ENCODE measurements around the gene CFAP20DC. TPM values are rescaled to one million over a fixed set of nuclear protein-coding genes. Genes with fewer than 3 reads are reported as not detected.

Gene CFAP20DC
- total and polyA plus RNA-seq, 2 of the 4 experiments (the other 2 are of a cell fraction): 1.2 to 1.6 TPM

DNA sequence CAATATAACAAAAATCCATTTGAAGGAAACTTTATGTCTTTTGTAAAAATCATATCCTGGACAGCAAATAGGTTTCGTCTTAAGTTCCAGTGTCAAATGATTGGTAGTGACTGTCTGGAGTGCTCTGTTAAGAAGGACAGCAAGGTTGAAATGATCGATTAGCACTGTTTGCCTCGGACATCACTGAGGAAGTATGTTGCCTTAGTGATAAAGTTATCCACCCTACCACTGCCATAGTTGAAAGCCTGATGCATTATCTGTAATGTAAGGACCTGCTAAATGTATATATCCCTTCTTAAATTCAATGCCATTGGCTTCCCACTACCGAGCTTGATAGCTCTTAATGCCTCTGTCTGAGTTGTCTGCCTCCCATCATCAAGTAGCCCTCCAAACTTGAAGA lies 70.0 kb downstream of the CFAP20DC start:
- H3K27ac ChIP-seq (ENCODE audit: insufficient read depth, low read length): no peak overlapping the region
- H2AFZ ChIP-seq (replicated peaks; ENCODE audit: low read length, poor library complexity): no peak overlapping the region
- ChIA-PET CTCF (no interaction called here), POLR2A (ENCODE audit: unreplicated experiment) (no interaction called here)
- no peak overlapping the region for H2BK20ac ChIP-seq (ENCODE audit: low read depth, low read length)
- no peak overlapping the region for H3K4me2 ChIP-seq (ENCODE audit: low read depth, low read length)
- no peaks in the 10 kb centered on the region for H3K36me3 ChIP-seq (ENCODE audit: control insufficient read depth, insufficient read depth, low read length)
- H2AK9ac ChIP-seq (replicated peaks; ENCODE audit: low read depth, low read length, poor library complexity): no peak overlapping the region
- no peak overlapping the region for H3K56ac ChIP-seq (ENCODE audit: extremely low read depth, insufficient read depth, low read length)
- peaks cover 2% of the 10 kb centered on the region; the same call in 1 of the 2 replicates for H3K9me1 ChIP-seq (ENCODE audit: insufficient read depth, low read length)
- dilution Hi-C loops (cut with HindIII; ENCODE audit: low sequenced_read_pairs, unreplicated experiment): no loop called here
- H3K9ac ChIP-seq (ENCODE audit: low read depth, low read length): no peak overlapping the region
- H2BK120ac ChIP-seq (ENCODE audit: low read depth, low read length): no peak overlapping the region
- no peak overlapping the region for H4K91ac ChIP-seq (ENCODE audit: insufficient read depth, low read depth, low read length)
- no peak overlapping the region for H3K14ac ChIP-seq (replicated peaks; ENCODE audit: low read depth, low read length)
- H2BK5ac ChIP-seq (ENCODE audit: low read depth, low read length, poor library complexity, severe bottlenecking): no peak overlapping the region
- peak overlapping the region; percentile 39; the same call in 1 of the 2 replicates for H2AK5ac ChIP-seq (ENCODE audit: low read depth, low read length)
- H4K8ac ChIP-seq (ENCODE audit: low read depth in 2 of 2, low read length in 2 of 2): no peak overlapping the region
- no peaks in the 10 kb centered on the region for H3K79me1 ChIP-seq (ENCODE audit: low read depth in 1 of 2, low read length in 2 of 2)
- no peak for DNase-seq
- no peak overlapping the region for H2BK15ac ChIP-seq (ENCODE audit: low read depth, low read length)
- intact Hi-C loops (cut with micrococcal nuclease): loop anchor here (10.0 kb wide), 1 partner anchor 415 kb away; no protein-coding TSS in a partner anchor
- TF ChIP-seq MXI1 (IDR thresholded peaks at IDR 0.05; ENCODE audit: borderline replicate concordance, low read depth, low read length): no peak
- TF ChIP-seq, protein P1, sequence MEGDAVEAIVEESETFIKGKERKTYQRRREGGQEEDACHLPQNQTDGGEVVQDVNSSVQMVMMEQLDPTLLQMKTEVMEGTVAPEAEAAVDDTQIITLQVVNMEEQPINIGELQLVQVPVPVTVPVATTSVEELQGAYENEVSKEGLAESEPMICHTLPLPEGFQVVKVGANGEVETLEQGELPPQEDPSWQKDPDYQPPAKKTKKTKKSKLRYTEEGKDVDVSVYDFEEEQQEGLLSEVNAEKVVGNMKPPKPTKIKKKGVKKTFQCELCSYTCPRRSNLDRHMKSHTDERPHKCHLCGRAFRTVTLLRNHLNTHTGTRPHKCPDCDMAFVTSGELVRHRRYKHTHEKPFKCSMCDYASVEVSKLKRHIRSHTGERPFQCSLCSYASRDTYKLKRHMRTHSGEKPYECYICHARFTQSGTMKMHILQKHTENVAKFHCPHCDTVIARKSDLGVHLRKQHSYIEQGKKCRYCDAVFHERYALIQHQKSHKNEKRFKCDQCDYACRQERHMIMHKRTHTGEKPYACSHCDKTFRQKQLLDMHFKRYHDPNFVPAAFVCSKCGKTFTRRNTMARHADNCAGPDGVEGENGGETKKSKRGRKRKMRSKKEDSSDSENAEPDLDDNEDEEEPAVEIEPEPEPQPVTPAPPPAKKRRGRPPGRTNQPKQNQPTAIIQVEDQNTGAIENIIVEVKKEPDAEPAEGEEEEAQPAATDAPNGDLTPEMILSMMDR (conservative IDR thresholded peaks at IDR 0.05; ENCODE audit: low read depth, low read length): no peak
- TF ChIP-seq, protein P2, sequence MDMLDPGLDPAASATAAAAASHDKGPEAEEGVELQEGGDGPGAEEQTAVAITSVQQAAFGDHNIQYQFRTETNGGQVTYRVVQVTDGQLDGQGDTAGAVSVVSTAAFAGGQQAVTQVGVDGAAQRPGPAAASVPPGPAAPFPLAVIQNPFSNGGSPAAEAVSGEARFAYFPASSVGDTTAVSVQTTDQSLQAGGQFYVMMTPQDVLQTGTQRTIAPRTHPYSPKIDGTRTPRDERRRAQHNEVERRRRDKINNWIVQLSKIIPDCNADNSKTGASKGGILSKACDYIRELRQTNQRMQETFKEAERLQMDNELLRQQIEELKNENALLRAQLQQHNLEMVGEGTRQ (IDR thresholded peaks at IDR 0.05; ENCODE audit: low read depth, low read length): no peak
- H4K5ac ChIP-seq (ENCODE audit: low read depth, low read length): no peak overlapping the region
- ATAC-seq (ENCODE audit: low read depth): no peak
- H3K4me3 ChIP-seq (ENCODE audit: insufficient read depth, low read depth, low read length): no peak overlapping the region
- BruUV-seq (replicated peaks): no TSS peak
- in situ Hi-C loops (cut with MboI; ENCODE audit: low sequenced_read_pairs): loop anchor here (25.0 kb wide), 3 partner anchors 418 to 832 kb away; no protein-coding TSS in a partner anchor
- H3K23ac ChIP-seq (ENCODE audit: low read depth, low read length): no peak overlapping the region
- no CpG with 5 or more reads among the region's 4 CpGs for WGBS, 2 experiments (ENCODE audit: extremely low coverage in 2 of 2, insufficient read length in 1 of 2)
- no peaks in the 10 kb centered on the region for H3K27me3 ChIP-seq (ENCODE audit: control insufficient read depth, insufficient read depth, low read length)
- H3K9me3 ChIP-seq (ENCODE audit: control insufficient read depth, insufficient read depth, low read length): no peaks in the 10 kb centered on the region
- no peaks in the 10 kb centered on the region for H3K4me1 ChIP-seq (ENCODE audit: control insufficient read depth, insufficient read depth, low read length)
- no peaks in the 10 kb centered on the region for H4K20me1 ChIP-seq (ENCODE audit: insufficient read depth, low read length)
- no peak overlapping the region for H3K18ac ChIP-seq (ENCODE audit: low read depth, low read length)
- no peak overlapping the region for H3K4ac ChIP-seq (ENCODE audit: low read depth, low read length)
